Astrocyte (in vitro differentiated cells and primary cell): ENCODE results near the gene CHCHD6. TPM values are rescaled to one million over a fixed set of nuclear protein-coding genes. Genes with fewer than 3 reads are reported as not detected.

ENCODE experiments used
- DNase-seq: peaks from one replicate; pipeline ENCODE4 v3.0.0-alpha.2; 2010; ENCODE audit warnings: low read depth
- FAIRE-seq: peaks from 2 replicates; lab custom pipeline; 2011; peaks lifted over from hg19 to GRCh38; lab: Jason Lieb, UNC
- H2AFZ ChIP-seq: 2 replicates; pipeline ENCODE4 v1.6.0; 2012; ENCODE audit warnings: low read depth, low read length, inconsistent platforms
- H3K27ac ChIP-seq: 2 replicates; pipeline ENCODE4 v1.5.1; 2011; ENCODE audit warnings: low read depth, low read length, inconsistent platforms
- H3K27me3 ChIP-seq: 2 replicates; pipeline ENCODE4 v1.6.0; 2011; ENCODE audit warnings: low read length, inconsistent platforms; ENCODE audit not compliant: insufficient read depth
- H3K36me3 ChIP-seq: 2 replicates; pipeline ENCODE4 v1.5.1; 2011; ENCODE audit warnings: low read length, inconsistent platforms; ENCODE audit not compliant: insufficient read depth
- H3K4me1 ChIP-seq: 2 replicates; pipeline ENCODE4 v1.5.1; 2011; ENCODE audit warnings: low read length, inconsistent platforms; ENCODE audit not compliant: insufficient read depth
- H3K4me2 ChIP-seq: 2 replicates; pipeline ENCODE4 v1.6.0; 2012; ENCODE audit warnings: low read length, inconsistent platforms
- H3K4me3 ChIP-seq: 2 replicates; pipeline ENCODE4 v1.5.1; 2011; ENCODE audit warnings: low read depth, mild to moderate bottlenecking, low read length, inconsistent platforms; ENCODE audit not compliant: insufficient read depth
- H3K79me2 ChIP-seq: 2 replicates; pipeline ENCODE4 v1.6.0; 2012; ENCODE audit warnings: mild to moderate bottlenecking, low read length, inconsistent platforms; ENCODE audit not compliant: insufficient read depth
- H3K9ac ChIP-seq: 2 replicates; pipeline ENCODE4 v1.6.0; 2012; ENCODE audit warnings: mild to moderate bottlenecking, low read length, inconsistent platforms
- H3K9me3 ChIP-seq: 2 replicates; pipeline ENCODE4 v1.5.1; 2012; ENCODE audit warnings: low read depth, mild to moderate bottlenecking, low read length, inconsistent platforms; ENCODE audit not compliant: insufficient read depth
- H4K20me1 ChIP-seq: 2 replicates; pipeline ENCODE4 v1.6.0; 2012; ENCODE audit warnings: low read length, inconsistent platforms; ENCODE audit not compliant: insufficient read depth
- H3K27ac Mint-ChIP-seq: one replicate; pipeline ENCODE4 v1.8.0; 2021; ENCODE audit warnings: mild to moderate bottlenecking, mixed read lengths; ENCODE audit not compliant: unreplicated experiment
- H3K27me3 Mint-ChIP-seq: one replicate; pipeline ENCODE4 v1.8.0; 2021; ENCODE audit warnings: low read depth, mixed read lengths; ENCODE audit not compliant: unreplicated experiment
- H3K36me3 Mint-ChIP-seq: one replicate; pipeline ENCODE4 v1.8.0; 2021; ENCODE audit warnings: low read depth, mixed read lengths; ENCODE audit not compliant: unreplicated experiment
- H3K4me1 Mint-ChIP-seq: one replicate; pipeline ENCODE4 v1.8.0; 2021; ENCODE audit warnings: low read depth, mixed read lengths; ENCODE audit not compliant: unreplicated experiment
- H3K4me3 Mint-ChIP-seq: one replicate; pipeline ENCODE4 v1.8.0; 2021; ENCODE audit warnings: mild to moderate bottlenecking, moderate library complexity, mixed read lengths; ENCODE audit not compliant: unreplicated experiment
- H3K9me3 Mint-ChIP-seq: one replicate; pipeline ENCODE4 v1.8.0; 2021; ENCODE audit warnings: mild to moderate bottlenecking, mixed read lengths; ENCODE audit not compliant: unreplicated experiment
- EZH2 ChIP-seq: IDR thresholded peaks from 2 replicates; pipeline ENCODE4 v1.6.1; 2012; ENCODE audit warnings: mild to moderate bottlenecking, low read length, inconsistent platforms; ENCODE audit not compliant: insufficient read depth
- total RNA-seq: library from RNA; stranded (reverse); gene quantifications from 2 replicates; pipeline ENCODE4 v1.2.1, GENCODE V29; 2021
- TF ChIP-seq, protein P1 (sequence below): IDR thresholded peaks from 2 replicates; pipeline ENCODE4 v1.5.1; 2011; ENCODE audit warnings: low read depth, mild to moderate bottlenecking, inconsistent platforms, low read length, moderate library complexity; ENCODE audit not compliant: insufficient read depth

CHCHD6 gene
- total RNA-seq, 1 donor from 2014 or later: 21.1 TPM

DNA sequence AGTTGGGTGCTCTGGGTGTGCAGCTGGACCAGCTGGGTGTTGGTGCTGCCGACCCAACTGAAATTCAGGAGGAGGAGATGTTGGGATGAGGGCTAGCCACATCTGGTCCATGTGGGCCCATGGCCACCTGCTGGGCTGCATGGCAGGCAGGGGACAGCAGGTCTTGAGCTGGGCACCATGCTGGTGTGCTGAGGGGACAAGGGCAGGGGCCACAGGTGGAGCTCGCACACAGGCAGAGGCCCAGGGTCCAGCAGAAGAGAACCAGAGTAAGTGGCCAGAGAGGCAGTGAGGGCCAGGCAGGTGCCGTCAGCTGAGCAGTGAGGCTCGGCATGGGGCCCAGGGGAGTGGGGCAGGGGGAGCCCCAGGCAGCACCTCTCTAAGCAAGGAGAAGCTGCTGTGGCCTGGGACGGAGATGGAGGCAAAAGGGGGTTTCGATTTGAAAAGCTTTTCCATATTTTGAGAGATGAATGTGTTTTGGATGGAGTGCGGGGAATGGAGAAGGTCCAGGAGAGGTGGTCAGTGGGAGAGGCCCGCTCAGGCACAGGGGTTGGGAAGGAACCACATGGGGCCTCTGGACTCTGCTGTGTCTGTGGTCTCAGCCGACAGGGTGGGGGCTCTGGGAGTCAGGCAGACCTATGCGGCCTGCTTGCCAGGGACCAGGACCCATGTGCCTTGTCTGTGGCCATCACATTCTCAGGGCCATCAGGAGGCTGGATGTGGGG is 248.4 kb downstream of the CHCHD6 start:
- H3K4me1 Mint-ChIP-seq: no peaks in the 10 kb centered on the region
- Histone ChIP-seq H3K27me3 (no peaks in the 10 kb centered on the region), H2AFZ (no peak overlapping the region), H3K9me3 (no peaks in the 10 kb centered on the region), H3K4me3 (no peak overlapping the region), H3K9ac (no peak overlapping the region), H3K79me2 (no peaks in the 10 kb centered on the region), H4K20me1 (no peaks in the 10 kb centered on the region), H3K4me1 (no peaks in the 10 kb centered on the region), H3K36me3 (no peaks in the 10 kb centered on the region), H3K27ac (no peak overlapping the region), H3K4me2 (no peak overlapping the region)
- no peak for DNase-seq
- TF ChIP-seq, protein P1, sequence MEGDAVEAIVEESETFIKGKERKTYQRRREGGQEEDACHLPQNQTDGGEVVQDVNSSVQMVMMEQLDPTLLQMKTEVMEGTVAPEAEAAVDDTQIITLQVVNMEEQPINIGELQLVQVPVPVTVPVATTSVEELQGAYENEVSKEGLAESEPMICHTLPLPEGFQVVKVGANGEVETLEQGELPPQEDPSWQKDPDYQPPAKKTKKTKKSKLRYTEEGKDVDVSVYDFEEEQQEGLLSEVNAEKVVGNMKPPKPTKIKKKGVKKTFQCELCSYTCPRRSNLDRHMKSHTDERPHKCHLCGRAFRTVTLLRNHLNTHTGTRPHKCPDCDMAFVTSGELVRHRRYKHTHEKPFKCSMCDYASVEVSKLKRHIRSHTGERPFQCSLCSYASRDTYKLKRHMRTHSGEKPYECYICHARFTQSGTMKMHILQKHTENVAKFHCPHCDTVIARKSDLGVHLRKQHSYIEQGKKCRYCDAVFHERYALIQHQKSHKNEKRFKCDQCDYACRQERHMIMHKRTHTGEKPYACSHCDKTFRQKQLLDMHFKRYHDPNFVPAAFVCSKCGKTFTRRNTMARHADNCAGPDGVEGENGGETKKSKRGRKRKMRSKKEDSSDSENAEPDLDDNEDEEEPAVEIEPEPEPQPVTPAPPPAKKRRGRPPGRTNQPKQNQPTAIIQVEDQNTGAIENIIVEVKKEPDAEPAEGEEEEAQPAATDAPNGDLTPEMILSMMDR: no peak
- TF ChIP-seq EZH2: no peak
- H3K36me3 Mint-ChIP-seq: peaks cover 13% of the 10 kb centered on the region
- no peaks in the 10 kb centered on the region for H3K9me3 Mint-ChIP-seq
- FAIRE-seq: no peak
- no peak overlapping the region for H3K27ac Mint-ChIP-seq
- H3K4me3 Mint-ChIP-seq: no peak overlapping the region
- H3K27me3 Mint-ChIP-seq: peaks cover 13% of the 10 kb centered on the region

DNA sequence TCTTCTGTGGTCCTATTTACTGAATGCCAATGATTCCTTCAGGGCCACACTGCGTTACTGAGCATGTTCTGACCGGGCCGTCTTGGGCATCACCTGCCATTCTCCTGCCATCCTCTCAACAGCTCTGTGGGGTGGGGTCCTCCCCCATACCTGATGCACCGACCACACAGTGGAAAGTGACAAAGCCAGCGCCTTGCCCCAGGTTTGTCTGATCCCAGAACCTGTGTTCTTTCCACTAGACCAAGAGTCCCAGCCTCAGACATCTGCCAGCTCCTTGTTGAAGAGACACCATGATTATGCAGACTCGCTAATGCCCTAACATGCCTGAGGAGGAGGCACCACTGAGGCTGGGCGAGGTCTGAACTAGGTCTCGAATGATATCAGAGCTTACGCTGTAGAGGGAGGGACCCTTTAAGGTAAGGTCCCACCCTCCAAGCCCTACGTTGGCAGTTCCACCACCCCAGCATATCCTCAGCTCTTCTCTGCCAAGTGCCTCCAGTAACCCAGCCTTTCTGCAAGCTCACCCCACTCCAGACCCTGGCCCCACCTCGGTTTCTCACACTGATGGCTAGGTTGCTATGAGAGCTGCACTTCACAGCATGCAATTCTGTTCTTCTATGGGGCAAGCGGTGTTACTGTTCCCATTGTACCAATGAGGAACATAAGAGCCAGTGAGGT is 249.1 kb downstream of the CHCHD6 start:
- no peaks in the 10 kb centered on the region for H3K9me3 ChIP-seq
- H3K9me3 Mint-ChIP-seq: no peaks in the 10 kb centered on the region

More for the DNA sequence above, 249.1 kb downstream of the CHCHD6 start:
- no peaks in the 10 kb centered on the region for H3K36me3 ChIP-seq
- H3K4me2 ChIP-seq: no peak overlapping the region
- H3K4me1 ChIP-seq: no peaks in the 10 kb centered on the region
- H2AFZ ChIP-seq: no peak overlapping the region
- no peak for DNase-seq
- TF ChIP-seq, protein P1: no peak
- no peak for TF ChIP-seq EZH2
- H3K4me3 ChIP-seq: no peak overlapping the region
- no peaks in the 10 kb centered on the region for H3K27me3 ChIP-seq
- no peak overlapping the region for H3K27ac ChIP-seq
- Mint-ChIP-seq H3K27ac (no peak overlapping the region), H3K4me1 (no peaks in the 10 kb centered on the region), H3K36me3 (peaks cover 13% of the 10 kb centered on the region), H3K4me3 (no peak overlapping the region), H3K27me3 (peaks cover 11% of the 10 kb centered on the region)
- FAIRE-seq: no peak
- no peak overlapping the region for H3K9ac ChIP-seq
- no peaks in the 10 kb centered on the region for H3K79me2 ChIP-seq
- no peaks in the 10 kb centered on the region for H4K20me1 ChIP-seq
